PFSK-1 (cell line): ENCODE results near the gene SLC6A6.

ENCODE experiments used
- POLR2AphosphoS5 ChIP-seq: IDR thresholded peaks from 2 replicates; pipeline ENCODE4 v1.6.1; 2012; ENCODE audit warnings: low read depth, mild to moderate bottlenecking, control low read depth, low read length, moderate library complexity
- SIN3A ChIP-seq: IDR thresholded peaks from 2 replicates; pipeline ENCODE4 v1.6.1; 2012; ENCODE audit warnings: mild to moderate bottlenecking, low read length, moderate library complexity, borderline replicate concordance; ENCODE audit not compliant: insufficient read depth
- TAF1 ChIP-seq: IDR thresholded peaks from 2 replicates; pipeline ENCODE4 v1.6.1; 2012; ENCODE audit warnings: low read length, control low read depth, borderline replicate concordance; ENCODE audit not compliant: insufficient read depth
- TF ChIP-seq, protein P1 (sequence below), 2 experiments: IDR thresholded peaks; 2 replicates each; pipeline versions ENCODE4 v1.6.1 to v1.8.0; 2011 to 2012; ENCODE audit warnings: low read depth in 2 of 2, low read length in 2 of 2, control low read depth in 1 of 2, inconsistent platforms in 1 of 2, mild to moderate bottlenecking in 1 of 2, moderate library complexity in 1 of 2; ENCODE audit not compliant: insufficient read depth in 1 of 2

- TF ChIP-seq, protein P1, sequence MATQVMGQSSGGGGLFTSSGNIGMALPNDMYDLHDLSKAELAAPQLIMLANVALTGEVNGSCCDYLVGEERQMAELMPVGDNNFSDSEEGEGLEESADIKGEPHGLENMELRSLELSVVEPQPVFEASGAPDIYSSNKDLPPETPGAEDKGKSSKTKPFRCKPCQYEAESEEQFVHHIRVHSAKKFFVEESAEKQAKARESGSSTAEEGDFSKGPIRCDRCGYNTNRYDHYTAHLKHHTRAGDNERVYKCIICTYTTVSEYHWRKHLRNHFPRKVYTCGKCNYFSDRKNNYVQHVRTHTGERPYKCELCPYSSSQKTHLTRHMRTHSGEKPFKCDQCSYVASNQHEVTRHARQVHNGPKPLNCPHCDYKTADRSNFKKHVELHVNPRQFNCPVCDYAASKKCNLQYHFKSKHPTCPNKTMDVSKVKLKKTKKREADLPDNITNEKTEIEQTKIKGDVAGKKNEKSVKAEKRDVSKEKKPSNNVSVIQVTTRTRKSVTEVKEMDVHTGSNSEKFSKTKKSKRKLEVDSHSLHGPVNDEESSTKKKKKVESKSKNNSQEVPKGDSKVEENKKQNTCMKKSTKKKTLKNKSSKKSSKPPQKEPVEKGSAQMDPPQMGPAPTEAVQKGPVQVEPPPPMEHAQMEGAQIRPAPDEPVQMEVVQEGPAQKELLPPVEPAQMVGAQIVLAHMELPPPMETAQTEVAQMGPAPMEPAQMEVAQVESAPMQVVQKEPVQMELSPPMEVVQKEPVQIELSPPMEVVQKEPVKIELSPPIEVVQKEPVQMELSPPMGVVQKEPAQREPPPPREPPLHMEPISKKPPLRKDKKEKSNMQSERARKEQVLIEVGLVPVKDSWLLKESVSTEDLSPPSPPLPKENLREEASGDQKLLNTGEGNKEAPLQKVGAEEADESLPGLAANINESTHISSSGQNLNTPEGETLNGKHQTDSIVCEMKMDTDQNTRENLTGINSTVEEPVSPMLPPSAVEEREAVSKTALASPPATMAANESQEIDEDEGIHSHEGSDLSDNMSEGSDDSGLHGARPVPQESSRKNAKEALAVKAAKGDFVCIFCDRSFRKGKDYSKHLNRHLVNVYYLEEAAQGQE (IDR thresholded peaks at IDR 0.05; ENCODE audit: insufficient read depth in 1 of 2, low read depth in 2 of 2, low read length in 2 of 2): no peak
- peak; percentile 60; the same call in 1 of the 2 replicates for TF ChIP-seq POLR2AphosphoS5
- 0 out of 2 replicates have a peak, but pooled peaks have one; percentile 31 for TF ChIP-seq TAF1
- no peak for TF ChIP-seq SIN3A
Observed at GRCh38 chr3:14402304-14402811, at the start of gene SLC6A6.
